GM23248 (cell line): ENCODE measurements around the gene SEMA3B.

ENCODE experiments used
- EZH2 ChIP-seq: fragments of 200-600 bp; sonication (generic); IDR thresholded peaks from 2 replicates; pipeline ENCODE4 v1.6.1; 2018; ENCODE audit warnings: antibody characterized with exemption, mild to moderate bottlenecking; ENCODE audit not compliant: insufficient read depth, poor library complexity, severe bottlenecking
- EZH2phosphoT487 ChIP-seq: fragments of 200-600 bp; sonication (generic); IDR thresholded peaks from 2 replicates; pipeline ENCODE4 v1.6.1; 2018; ENCODE audit warnings: antibody characterized with exemption, moderate library complexity, mild to moderate bottlenecking, low read depth; ENCODE audit not compliant: insufficient read depth

- TF ChIP-seq EZH2 (no peak), EZH2phosphoT487 (no peak)
Measured at GRCh38 chr3:50268703-50269451, at the start of gene SEMA3B.
